Muscle layer of colon (tissue), 2 donors: ENCODE data around the gene LRRC49.
"Not testable (repeated sequence)": the region's sequence is repeated elsewhere in the genome, so short reads cannot be mapped to it uniquely, and the experiment has no call there.

Source experiments
- H3K27ac ChIP-seq: one replicate; pipeline ENCODE4 v1.7.0; 2013; ENCODE audit warnings: low read depth, mild to moderate bottlenecking, low read length, moderate library complexity
- H3K27me3 ChIP-seq, 2 donors: one replicate each; pipeline ENCODE4 v1.7.0; 2013; ENCODE audit warnings: low read length in 2 of 2, mild to moderate bottlenecking in 2 of 2; ENCODE audit not compliant: insufficient read depth in 2 of 2, control insufficient read depth in 1 of 2
- H3K36me3 ChIP-seq: one replicate; pipeline ENCODE4 v1.7.0; 2013; ENCODE audit warnings: mild to moderate bottlenecking, low read length; ENCODE audit not compliant: insufficient read depth
- H3K4me1 ChIP-seq: one replicate; pipeline ENCODE4 v1.7.0; 2013; ENCODE audit warnings: mild to moderate bottlenecking, low read length; ENCODE audit not compliant: insufficient read depth
- H3K4me3 ChIP-seq, 2 donors: one replicate each; pipeline ENCODE4 v1.7.0; 2013; ENCODE audit warnings: low read length in 2 of 2, low read depth in 1 of 2, mild to moderate bottlenecking in 1 of 2, moderate library complexity in 1 of 2
- H3K9ac ChIP-seq: one replicate; pipeline ENCODE4 v1.7.0; 2013; ENCODE audit warnings: low read length
- H3K9me3 ChIP-seq: one replicate; pipeline ENCODE4 v1.7.0; 2013; ENCODE audit warnings: mild to moderate bottlenecking, low read length
- donor health status: abdominal sarcoma.
- donor health status: Adenocarcinoma of cecum.

The LRRC49 gene

GRCh38 chr15:70856884-70857561 lies 35.6 kb upstream of the LRRC49 start:
- H3K9ac ChIP-seq = no peak overlapping the region

GRCh38 chr15:70857562-70858285 lies 34.9 kb upstream of the LRRC49 start:
- H3K27ac ChIP-seq = no peak overlapping the region

More at GRCh38 chr15:70856884-70857561, 35.6 kb upstream of the LRRC49 start:
- H3K4me1 ChIP-seq = peaks cover 29% of the 10 kb centered on the region
- H3K4me3 ChIP-seq = no peak overlapping the region
- H3K36me3 ChIP-seq = no peaks in the 10 kb centered on the region
- H3K27me3 ChIP-seq = no peaks in the 10 kb centered on the region
- no peaks in the 10 kb centered on the region for H3K9me3 ChIP-seq
- no peak overlapping the region for H3K27ac ChIP-seq

GRCh38 chr15:70858614-70859321 lies 33.9 kb upstream of the LRRC49 start:
- not testable (repeated sequence) for H3K4me3 ChIP-seq, H3K27ac ChIP-seq, H3K27me3 ChIP-seq, H3K9ac ChIP-seq, H3K36me3 ChIP-seq, H3K9me3 ChIP-seq
- H3K4me1 ChIP-seq = peaks cover 19% of the 10 kb centered on the region

More at GRCh38 chr15:70857562-70858285, 34.9 kb upstream of the LRRC49 start:
- Histone ChIP-seq H3K4me1 (peaks cover 24% of the 10 kb centered on the region), H3K9ac (no peak overlapping the region), H3K27me3 (no peaks in the 10 kb centered on the region), H3K4me3 (no peak overlapping the region), H3K9me3 (no peaks in the 10 kb centered on the region), H3K36me3 (no peaks in the 10 kb centered on the region)

GRCh38 chr15:70859322-70859908 lies 33.2 kb upstream of the LRRC49 start:
- no peaks in the 10 kb centered on the region for H3K27me3 ChIP-seq
- H3K9ac ChIP-seq = no peak overlapping the region
- H3K9me3 ChIP-seq = no peaks in the 10 kb centered on the region
- H3K4me3 ChIP-seq = no peak overlapping the region
- H3K4me1 ChIP-seq = peaks cover 18% of the 10 kb centered on the region
- no peaks in the 10 kb centered on the region for H3K36me3 ChIP-seq
- no peak overlapping the region for H3K27ac ChIP-seq

GRCh38 chr15:70859998-70860397 lies 32.6 kb upstream of the LRRC49 start:
- H3K27me3 ChIP-seq = no peaks in the 10 kb centered on the region
- no peak overlapping the region for H3K9ac ChIP-seq
- no peak overlapping the region for H3K4me3 ChIP-seq
- peaks cover 14% of the 10 kb centered on the region for H3K4me1 ChIP-seq
- H3K9me3 ChIP-seq = no peaks in the 10 kb centered on the region
- H3K27ac ChIP-seq = no peak overlapping the region
- no peaks in the 10 kb centered on the region for H3K36me3 ChIP-seq

GRCh38 chr15:70863450-70864218 lies 29.0 kb upstream of the LRRC49 start:
- Histone ChIP-seq H3K36me3 (no peaks in the 10 kb centered on the region), H3K27ac (no peak overlapping the region), H3K9me3 (no peaks in the 10 kb centered on the region), H3K4me1 (peaks cover 11% of the 10 kb centered on the region), H3K27me3 (no peaks in the 10 kb centered on the region), H3K9ac (no peak overlapping the region), H3K4me3 (no peak overlapping the region)

- Histone ChIP-seq H3K27ac (no peak overlapping the region), H3K36me3 (no peaks in the 10 kb centered on the region), H3K4me1 (peaks cover 17% of the 10 kb centered on the region), H3K27me3 (no peaks in the 10 kb centered on the region), H3K9ac (no peak overlapping the region), H3K9me3 (no peaks in the 10 kb centered on the region), H3K4me3 (no peak overlapping the region)
Measured at GRCh38 chr15:70866982-70867641, 25.5 kb upstream of the LRRC49 start.

GRCh38 chr15:70867911-70868467 lies 24.6 kb upstream of the LRRC49 start:
- Histone ChIP-seq H3K9me3 (no peaks in the 10 kb centered on the region), H3K27ac (no peak overlapping the region), H3K9ac (no peak overlapping the region), H3K36me3 (no peaks in the 10 kb centered on the region), H3K4me1 (peaks cover 17% of the 10 kb centered on the region), H3K4me3 (no peak overlapping the region), H3K27me3 (no peaks in the 10 kb centered on the region)

GRCh38 chr15:70869346-70869745 lies 23.3 kb upstream of the LRRC49 start:
- H3K36me3 ChIP-seq = no peaks in the 10 kb centered on the region
- H3K4me3 ChIP-seq = no peak overlapping the region
- H3K9ac ChIP-seq = no peak overlapping the region
- H3K4me1 ChIP-seq = peaks cover 17% of the 10 kb centered on the region
- no peak overlapping the region for H3K27ac ChIP-seq
- no peaks in the 10 kb centered on the region for H3K27me3 ChIP-seq
- H3K9me3 ChIP-seq = no peaks in the 10 kb centered on the region

GRCh38 chr15:70870051-70870450 lies 22.6 kb upstream of the LRRC49 start:
- no peak overlapping the region for H3K9ac ChIP-seq
- no peak overlapping the region for H3K27ac ChIP-seq
- H3K36me3 ChIP-seq = no peaks in the 10 kb centered on the region
- no peak overlapping the region for H3K4me3 ChIP-seq
- H3K4me1 ChIP-seq = peaks cover 17% of the 10 kb centered on the region
- no peaks in the 10 kb centered on the region for H3K9me3 ChIP-seq
- H3K27me3 ChIP-seq = no peaks in the 10 kb centered on the region
